Uterus (tissue), 2 donors: ENCODE results near the gene ABHD16A.

Experiments used
- CTCF ChIP-seq, 4 experiments: fragments of 200-600 bp in 2 of 4; fragments of 450-650 bp in 2 of 4; sonication (generic) in 2 of 4; IDR thresholded peaks; one replicate each; pipeline ENCODE4 v1.5.1; 2016 to 2019; ENCODE audit warnings: antibody characterized with exemption in 4 of 4, mild to moderate bottlenecking in 2 of 4, moderate library complexity in 1 of 4
- POLR2A ChIP-seq, 2 donors: fragments of 450-650 bp; IDR thresholded peaks; one replicate each; pipeline ENCODE4 v1.6.1; 2016; ENCODE audit warnings: antibody characterized with exemption in 2 of 2, mild to moderate bottlenecking in 1 of 2, moderate library complexity in 1 of 2

- no peak for TF ChIP-seq CTCF (IDR thresholded peaks at IDR 0.05)
- TF ChIP-seq POLR2A (IDR thresholded peaks at IDR 0.05): no peak
Observed at GRCh38 chr6:31663126-31663960, 39.8 kb downstream of the ABHD16A start.
